Measurements from ENCODE around the gene SCT.

DNA sequence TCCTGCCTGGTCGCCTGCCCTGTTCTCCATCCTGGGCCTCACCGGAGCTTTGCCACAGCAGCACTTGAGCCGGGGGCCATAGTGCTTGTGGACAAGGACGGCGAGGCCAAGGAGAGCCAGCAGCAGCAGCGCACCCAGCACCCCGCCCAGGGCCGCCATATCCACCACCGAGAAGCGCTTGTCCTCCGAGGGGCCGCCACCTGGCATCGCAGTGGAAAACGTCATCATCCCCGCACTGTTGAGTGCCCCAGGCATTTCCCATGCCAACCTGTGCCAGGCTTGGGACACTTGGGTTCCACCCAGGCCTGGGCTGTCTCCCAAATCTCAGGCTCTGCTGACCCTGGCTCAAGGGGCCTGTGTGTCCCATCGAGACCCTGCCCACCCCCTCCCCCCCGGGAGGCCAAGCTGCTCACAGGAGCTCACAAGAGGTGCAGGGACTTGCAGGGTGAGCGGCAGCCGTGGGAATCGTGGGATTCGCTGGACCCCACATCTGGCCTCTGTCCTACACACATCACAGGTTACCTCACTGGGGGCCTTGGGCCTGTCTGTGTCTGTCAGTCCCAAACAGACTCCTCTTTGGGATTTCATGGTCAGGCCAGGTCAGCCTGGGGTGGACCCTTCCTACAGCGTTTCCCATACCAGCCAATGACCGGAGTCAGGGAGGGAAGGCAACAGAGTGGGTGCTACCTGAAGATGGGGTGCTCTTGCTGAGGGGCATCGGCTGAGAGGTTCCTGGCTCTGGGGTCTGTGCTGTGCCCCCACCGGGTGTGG lies 8.9 kb downstream of the SCT start:
- TF ChIP-seq, protein P1, sequence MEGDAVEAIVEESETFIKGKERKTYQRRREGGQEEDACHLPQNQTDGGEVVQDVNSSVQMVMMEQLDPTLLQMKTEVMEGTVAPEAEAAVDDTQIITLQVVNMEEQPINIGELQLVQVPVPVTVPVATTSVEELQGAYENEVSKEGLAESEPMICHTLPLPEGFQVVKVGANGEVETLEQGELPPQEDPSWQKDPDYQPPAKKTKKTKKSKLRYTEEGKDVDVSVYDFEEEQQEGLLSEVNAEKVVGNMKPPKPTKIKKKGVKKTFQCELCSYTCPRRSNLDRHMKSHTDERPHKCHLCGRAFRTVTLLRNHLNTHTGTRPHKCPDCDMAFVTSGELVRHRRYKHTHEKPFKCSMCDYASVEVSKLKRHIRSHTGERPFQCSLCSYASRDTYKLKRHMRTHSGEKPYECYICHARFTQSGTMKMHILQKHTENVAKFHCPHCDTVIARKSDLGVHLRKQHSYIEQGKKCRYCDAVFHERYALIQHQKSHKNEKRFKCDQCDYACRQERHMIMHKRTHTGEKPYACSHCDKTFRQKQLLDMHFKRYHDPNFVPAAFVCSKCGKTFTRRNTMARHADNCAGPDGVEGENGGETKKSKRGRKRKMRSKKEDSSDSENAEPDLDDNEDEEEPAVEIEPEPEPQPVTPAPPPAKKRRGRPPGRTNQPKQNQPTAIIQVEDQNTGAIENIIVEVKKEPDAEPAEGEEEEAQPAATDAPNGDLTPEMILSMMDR (IDR thresholded peaks at IDR 0.05; ENCODE audit: low read length): no peak
- TF ChIP-seq EZH2 (IDR thresholded peaks at IDR 0.05; ENCODE audit: borderline replicate concordance, low read length): no peak

Measured in OCI-LY1 (cell line).